GM23338 (cell line): ENCODE measurements around the gene PPP1R9A. TPM values are rescaled to one million over a fixed set of nuclear protein-coding genes. Genes with fewer than 3 reads are reported as not detected.
A peak's percentile ranks its signal among the peaks of the same experiment; 100 is the strongest.

ENCODE experiments used
- ATAC-seq: fragments of 200-7000 bp; cut with Tn5 transposase; 3 replicates; pipeline ENCODE4 v1.9.1; 2020
- DNase-seq: peaks from one replicate; pipeline ENCODE4 v3.0.0-alpha.2; 2015; ENCODE audit warnings: low spot score
- H2AFZ ChIP-seq: fragments of 200-600 bp; sonication (generic); 2 replicates; pipeline ENCODE4 v1.8.0; 2016; ENCODE audit warnings: antibody characterized with exemption, mild to moderate bottlenecking, moderate library complexity
- H3F3A ChIP-seq: fragments of 200-600 bp; sonication (generic); replicated peaks from 2 replicates; pipeline ENCODE4 v1.8.0; 2017; ENCODE audit warnings: antibody characterized with exemption, mixed run types, low read depth
- H3K27ac ChIP-seq: fragments of 200-600 bp; sonication (generic); 2 replicates; pipeline ENCODE4 v1.6.1; 2016; ENCODE audit warnings: low read depth
- H3K27me3 ChIP-seq: fragments of 200-600 bp; sonication (generic); 2 replicates; pipeline ENCODE4 v1.8.0; 2016; ENCODE audit warnings: mild to moderate bottlenecking, mixed run types, moderate library complexity; ENCODE audit not compliant: insufficient read depth
- H3K36me3 ChIP-seq: fragments of 200-600 bp; sonication (generic); 2 replicates; pipeline ENCODE4 v1.8.0; 2016; ENCODE audit warnings: mild to moderate bottlenecking; ENCODE audit not compliant: insufficient read depth
- H3K4me1 ChIP-seq: fragments of 200-600 bp; sonication (generic); 2 replicates; pipeline ENCODE4 v1.8.0; 2016; ENCODE audit warnings: mild to moderate bottlenecking, moderate library complexity; ENCODE audit not compliant: insufficient read depth
- H3K4me2 ChIP-seq: fragments of 200-600 bp; sonication (generic); 2 replicates; pipeline ENCODE4 v1.7.1; 2017; ENCODE audit warnings: mixed run types
- H3K4me3 ChIP-seq: fragments of 200-600 bp; sonication (generic); 2 replicates; pipeline ENCODE4 v1.6.1; 2016; ENCODE audit warnings: mixed run types
- H3K79me2 ChIP-seq: fragments of 200-600 bp; sonication (generic); replicated peaks from 2 replicates; pipeline ENCODE4 v1.8.0; 2017; ENCODE audit warnings: mild to moderate bottlenecking; ENCODE audit not compliant: insufficient read depth
- H3K9me2 ChIP-seq: fragments of 200-600 bp; sonication (generic); 2 replicates; pipeline ENCODE4 v1.8.0; 2017; ENCODE audit not compliant: insufficient read depth
- H4K20me1 ChIP-seq: fragments of 200-600 bp; sonication (generic); replicated peaks from 2 replicates; pipeline ENCODE4 v1.8.0; 2017; ENCODE audit warnings: mild to moderate bottlenecking; ENCODE audit not compliant: insufficient read depth
- H3K27ac Mint-ChIP-seq: 2 replicates; pipeline ENCODE4 v1.8.0; 2020; ENCODE audit warnings: inconsistent platforms, mild to moderate bottlenecking, moderate library complexity, mixed read lengths
- H3K27me3 Mint-ChIP-seq: 3 replicates; pipeline ENCODE4 v1.8.0; 2022; ENCODE audit warnings: low read depth, mild to moderate bottlenecking, moderate library complexity, mixed read lengths, inconsistent platforms; ENCODE audit not compliant: insufficient read depth, poor library complexity
- H3K36me3 Mint-ChIP-seq: 3 replicates; pipeline ENCODE4 v1.8.0; 2021; ENCODE audit warnings: low read depth, mild to moderate bottlenecking, inconsistent platforms, moderate library complexity, mixed read lengths
- H3K4me1 Mint-ChIP-seq: 3 replicates; pipeline ENCODE4 v1.8.0; 2020; ENCODE audit warnings: mild to moderate bottlenecking, inconsistent platforms, mixed read lengths
- H3K4me3 Mint-ChIP-seq: 3 replicates; pipeline ENCODE4 v1.8.0; 2021; ENCODE audit warnings: moderate library complexity, mild to moderate bottlenecking, inconsistent platforms, mixed read lengths
- H3K9me3 Mint-ChIP-seq: 3 replicates; pipeline ENCODE4 v1.8.0; 2020; ENCODE audit warnings: moderate library complexity, mild to moderate bottlenecking, inconsistent platforms, mixed read lengths
- CREB1 ChIP-seq: fragments of 250-450 bp; sonication (Bioruptor Pico); IDR thresholded peaks from 2 replicates; pipeline ENCODE4 v1.5.0; 2020; ENCODE audit warnings: low read depth, mild to moderate bottlenecking, moderate library complexity
- CTCF ChIP-seq, 2 experiments: fragments of 200-600 bp in 1 of 2; sonication (generic) in 1 of 2; conservative IDR thresholded peaks; 2 replicates each; pipeline versions ENCODE4 v1.5.1 to v1.6.1; 2016 to 2017; ENCODE audit warnings: antibody characterized with exemption in 2 of 2, low read depth in 2 of 2, mild to moderate bottlenecking in 2 of 2, moderate library complexity in 1 of 2
- ETS1 ChIP-seq: IDR thresholded peaks from 2 replicates; pipeline ENCODE4 v1.6.1; 2016; ENCODE audit warnings: antibody characterized with exemption
- EZH2 ChIP-seq: fragments of 200-600 bp; sonication (generic); IDR thresholded peaks from one replicate; pipeline ENCODE4 v1.8.0; 2017; ENCODE audit warnings: antibody characterized with exemption, mild to moderate bottlenecking, low read depth; ENCODE audit not compliant: unreplicated experiment
- EZH2phosphoT487 ChIP-seq: fragments of 200-600 bp; sonication (generic); IDR thresholded peaks from one replicate; pipeline ENCODE4 v1.8.1; 2018; ENCODE audit warnings: antibody characterized with exemption; ENCODE audit not compliant: unreplicated experiment
- JUNB ChIP-seq: IDR thresholded peaks from one replicate; pipeline ENCODE4 v1.6.1; 2016; ENCODE audit warnings: antibody characterized with exemption; ENCODE audit not compliant: unreplicated experiment
- NANOG ChIP-seq: IDR thresholded peaks from 2 replicates; pipeline ENCODE4 v1.6.1; 2016; ENCODE audit warnings: antibody characterized with exemption, borderline replicate concordance
- POLR2AphosphoS5 ChIP-seq: IDR thresholded peaks from 2 replicates; pipeline ENCODE4 v1.6.1; 2016; ENCODE audit warnings: antibody characterized with exemption, low read depth
- REST ChIP-seq: IDR thresholded peaks from one replicate; pipeline ENCODE4 v1.6.1; 2018; ENCODE audit warnings: antibody characterized with exemption; ENCODE audit not compliant: unreplicated experiment
- STAT1 ChIP-seq: IDR thresholded peaks from one replicate; pipeline ENCODE4 v1.6.1; 2016; ENCODE audit warnings: antibody characterized with exemption; ENCODE audit not compliant: unreplicated experiment
- ZNF114 ChIP-seq: fragments of 250-450 bp; sonication (Bioruptor Pico); IDR thresholded peaks from 2 replicates; pipeline ENCODE4 v1.5.0; 2020; ENCODE audit warnings: mild to moderate bottlenecking, moderate library complexity
- ZNF331 ChIP-seq: fragments of 250-450 bp; sonication (Bioruptor Pico); IDR thresholded peaks from 2 replicates; pipeline ENCODE4 v1.5.0; 2020; ENCODE audit warnings: low read depth, mild to moderate bottlenecking, moderate library complexity
- ZNF462 ChIP-seq: fragments of 250-450 bp; sonication (Bioruptor Pico); IDR thresholded peaks from 2 replicates; pipeline ENCODE4 v1.5.0; 2020; ENCODE audit warnings: mild to moderate bottlenecking, moderate library complexity
- polyA plus RNA-seq: library from polyadenylated mRNA; unstranded; fragments of >200 nt; fragmentation: Nextera tagmentation; extraction: Ambion mirVana; gene quantifications from 2 replicates; pipeline ENCODE4 v1.2.1, GENCODE V29; 2016
- total RNA-seq: library from RNA; depleted of rRNA; stranded (reverse); fragments of >200 nt; shearing (Covaris generic); gene quantifications from 2 replicates; pipeline ENCODE4 v1.2.3, GENCODE V29; 2014

The PPP1R9A gene
- total and polyA plus RNA-seq, 2 experiments from 2014 or later = 10.6 to 31.8 TPM

- peak; percentile 41; the same call in 1 of the 3 replicates for ATAC-seq
- H3K4me3 ChIP-seq = no peak overlapping the region
- no peak overlapping the region for H3K4me2 ChIP-seq
These were observed 356.5 kb downstream of the PPP1R9A start for GRCh38 chr7:95263785-95264362.

More at GRCh38 chr7:95263785-95264362, 356.5 kb downstream of the PPP1R9A start:
- Mint-ChIP-seq H3K27me3 (no peaks in the 10 kb centered on the region), H3K4me1 (peaks cover 33% of the 10 kb centered on the region; the same call in 2 of the 3 replicates), H3K27ac (no peak overlapping the region), H3K36me3 (no peaks in the 10 kb centered on the region), H3K4me3 (no peak overlapping the region), H3K9me3 (no peaks in the 10 kb centered on the region)
- H4K20me1 ChIP-seq = no peaks in the 10 kb centered on the region
- no peak for DNase-seq
- TF ChIP-seq REST = no peak
- no peak for TF ChIP-seq STAT1
- no peak for TF ChIP-seq CTCF (conservative IDR thresholded peaks at IDR 0.05; ENCODE audit: low read depth in 2 of 2)
- TF ChIP-seq ETS1 = no peak
- no peak for TF ChIP-seq EZH2
- TF ChIP-seq ZNF331 (CRISPR knock-in tag) = no peak
- no peak for TF ChIP-seq EZH2phosphoT487
- no peak for TF ChIP-seq NANOG
- TF ChIP-seq POLR2AphosphoS5 = no peak
- TF ChIP-seq ZNF114 (CRISPR knock-in tag) = no peak
- TF ChIP-seq CREB1 = no peak
- TF ChIP-seq ZNF462 (CRISPR knock-in tag) = no peak
- no peak for TF ChIP-seq JUNB
- H2AFZ ChIP-seq = no peak overlapping the region
- no peaks in the 10 kb centered on the region for H3K27me3 ChIP-seq
- H3K27ac ChIP-seq = no peak overlapping the region
- no peaks in the 10 kb centered on the region for H3K9me2 ChIP-seq
- no peaks in the 10 kb centered on the region for H3F3A ChIP-seq
- no peaks in the 10 kb centered on the region for H3K79me2 ChIP-seq
- H3K4me1 ChIP-seq = peaks cover 11% of the 10 kb centered on the region; the same call in 1 of the 2 replicates
- no peaks in the 10 kb centered on the region for H3K36me3 ChIP-seq
